ENCODE measurements around the gene PLCG1. TPM values are rescaled to one million over a fixed set of nuclear protein-coding genes. Genes with fewer than 3 reads are reported as not detected.

Gene PLCG1
- total and polyA plus RNA-seq, 9 of the 15 experiments (the other 6 are each of a cell fraction or from before 2014, with no cell fraction given): 1.7 to 67.0 (median 34.8) TPM

DNA sequence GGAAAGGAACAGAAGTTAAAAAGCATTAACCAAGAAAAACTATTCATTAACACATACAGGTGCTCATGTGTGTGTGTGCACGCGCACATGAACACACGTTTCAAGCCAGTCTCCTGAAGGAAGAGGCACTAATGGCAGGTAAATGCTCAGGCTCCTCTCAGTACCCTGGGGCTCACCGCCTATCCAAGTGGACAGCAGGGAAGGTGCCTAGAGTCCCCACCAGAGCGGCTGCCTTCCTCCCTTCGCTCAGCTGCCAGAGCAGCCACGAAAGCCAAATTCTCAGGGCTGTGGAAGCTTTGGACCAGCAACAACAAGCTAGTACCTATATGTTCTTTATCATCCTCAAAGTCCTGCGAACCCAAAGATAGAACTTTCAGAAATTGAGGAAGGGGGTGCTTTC is 42.6 kb downstream of the PLCG1 start (continued):
- no peak for TF ChIP-seq MGA (IDR thresholded peaks at IDR 0.05)
- no peak for TF ChIP-seq CBFA2T2 (conservative IDR thresholded peaks at IDR 0.05)
- no peak for TF ChIP-seq RFX7 (CRISPR knock-in tag; IDR thresholded peaks at IDR 0.05)
- TF ChIP-seq HOMEZ (CRISPR knock-in tag; IDR thresholded peaks at IDR 0.05): no peak
- no peak for TF ChIP-seq ZNF407 (IDR thresholded peaks at IDR 0.05; ENCODE audit: low read depth)
- TF ChIP-seq POU5F1 (IDR thresholded peaks at IDR 0.05; ENCODE audit: borderline replicate concordance, low read depth, low read length, partially characterized antibody): no peak
- TF ChIP-seq SMAD2 (IDR thresholded peaks at IDR 0.05; ENCODE audit: low read depth, low read length): no peak
